GM19238 (cell line): ENCODE measurements around the gene PABPN1L.

Experiments
- DNase-seq: peaks from one replicate; pipeline ENCODE4 v3.0.0; 2011; ENCODE audit warnings: low spot score; ENCODE audit not compliant: insufficient read length

Gene PABPN1L

DNA sequence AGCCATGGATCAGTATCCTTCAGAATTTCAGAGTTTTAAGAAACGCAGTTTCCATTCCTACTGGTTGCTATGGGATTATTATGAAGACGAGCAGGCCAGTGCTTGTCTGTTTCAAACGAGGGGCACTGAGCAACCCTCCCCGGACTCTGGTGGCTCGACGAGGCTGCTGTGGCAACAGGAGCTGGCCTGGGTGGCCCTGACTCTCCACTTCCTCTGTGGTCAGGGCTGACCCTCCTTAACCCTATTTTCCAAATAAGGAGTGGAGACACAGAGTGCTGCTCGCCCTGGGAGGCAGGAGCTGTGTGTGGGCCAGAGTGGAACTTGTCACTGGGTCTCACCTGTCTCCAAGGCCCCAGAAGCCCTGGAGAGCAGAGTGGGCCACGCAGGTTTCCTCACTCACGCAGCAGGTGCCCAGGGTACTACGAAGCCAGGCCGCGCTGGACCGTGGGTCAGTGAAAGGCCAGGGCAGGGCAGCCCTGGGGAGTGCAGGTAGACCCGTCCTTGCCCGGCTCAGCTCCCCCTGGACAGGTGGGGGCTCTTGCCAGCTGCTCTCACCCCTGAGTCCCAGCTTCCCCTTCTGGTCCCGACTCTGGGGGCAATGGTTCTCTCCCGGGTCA, 13.0 kb downstream of the PABPN1L start:
- DNase-seq: no peak

DNA sequence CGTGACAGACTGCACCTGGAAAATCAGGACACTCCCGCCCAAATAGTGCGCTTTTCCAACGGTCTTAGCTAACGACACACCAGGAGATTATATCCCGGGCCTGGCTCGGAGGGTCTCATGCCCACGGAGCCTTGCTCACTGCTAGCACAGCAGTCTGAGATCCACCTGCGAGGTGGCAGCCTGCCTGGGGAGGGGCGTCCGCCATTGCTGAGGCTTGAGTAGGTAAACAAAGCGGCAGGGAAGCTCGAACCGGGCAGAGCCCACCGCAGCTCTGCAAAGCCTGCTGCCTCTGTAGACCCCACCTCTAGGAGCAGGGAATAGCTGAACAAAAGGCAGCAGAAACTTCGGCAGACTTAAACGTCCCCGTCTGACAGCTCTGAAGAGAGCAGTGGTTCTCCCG, 14.8 kb downstream of the PABPN1L start:
- no peak for DNase-seq

DNA sequence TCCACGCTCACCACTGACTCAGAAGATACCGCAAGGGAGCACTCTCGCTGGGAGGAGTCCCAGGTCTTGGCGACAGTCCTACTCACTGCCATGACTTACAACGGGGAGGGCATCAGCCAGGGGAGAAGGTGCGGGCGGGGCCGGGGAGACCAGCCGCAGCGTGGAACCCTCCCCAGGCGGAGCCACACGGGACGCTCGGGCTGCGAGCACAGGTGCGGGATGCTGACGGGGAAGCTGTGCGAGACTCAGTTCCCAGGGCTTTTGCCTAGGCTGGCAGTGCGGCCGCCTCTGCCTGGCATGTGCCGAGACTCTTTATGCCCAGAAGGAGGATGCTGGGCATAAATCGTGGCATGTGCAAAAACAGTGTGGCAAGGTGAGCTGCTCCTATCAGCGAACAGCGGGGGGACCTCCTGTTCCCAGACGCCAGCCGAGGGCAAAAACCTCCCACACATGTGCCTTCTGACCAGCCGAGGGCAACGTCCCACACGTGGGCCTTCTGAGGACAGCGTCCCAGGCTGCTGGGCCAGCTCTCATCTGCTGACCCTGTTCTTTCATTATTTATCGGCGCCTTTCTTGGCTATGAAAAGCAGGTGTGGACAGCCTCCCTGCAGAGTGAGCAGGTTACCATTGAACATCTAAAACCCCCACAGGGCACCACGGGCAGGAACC, 15.8 kb downstream of the PABPN1L start:
- DNase-seq: no peak

DNA sequence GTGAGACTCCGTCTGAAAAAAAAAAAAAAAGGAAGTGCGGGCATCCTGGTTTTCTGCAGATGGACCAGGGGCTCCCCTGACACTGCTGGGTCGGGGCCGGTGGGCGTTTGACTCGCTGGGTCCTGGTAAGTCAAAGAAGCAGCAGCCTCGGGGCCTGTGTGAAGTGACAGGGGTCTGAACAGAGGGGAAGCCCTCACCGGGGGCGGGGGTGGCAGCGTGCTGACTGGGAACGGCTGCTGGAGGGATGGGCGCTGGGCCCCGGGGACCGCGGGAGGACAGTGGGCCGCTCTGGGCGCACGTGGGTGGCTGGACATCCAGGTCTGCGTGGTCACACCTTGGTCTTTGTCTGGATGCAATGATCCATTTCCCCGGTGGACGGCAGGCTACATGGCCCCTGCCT, 17.9 kb downstream of the PABPN1L start:
- DNase-seq: no peak

DNA sequence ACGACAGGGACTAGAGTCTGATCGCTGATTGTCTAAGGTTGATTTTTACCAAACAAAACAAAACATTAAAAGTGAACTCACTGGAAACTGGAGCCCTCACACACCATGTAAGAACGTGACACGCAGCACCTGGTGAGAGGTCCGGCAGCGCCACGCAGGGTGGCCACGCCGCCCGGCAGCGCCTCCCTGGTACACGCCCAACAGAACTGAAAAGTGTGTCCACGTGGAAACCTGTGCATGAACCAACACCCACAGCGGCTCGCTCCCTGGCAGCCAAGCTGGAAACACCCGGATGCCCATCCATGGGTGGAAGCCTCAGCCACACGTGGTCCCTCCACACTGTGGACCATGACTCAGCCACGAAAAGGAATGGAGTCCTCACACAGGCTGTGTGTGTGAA, 18.8 kb downstream of the PABPN1L start:
- no peak for DNase-seq

DNA sequence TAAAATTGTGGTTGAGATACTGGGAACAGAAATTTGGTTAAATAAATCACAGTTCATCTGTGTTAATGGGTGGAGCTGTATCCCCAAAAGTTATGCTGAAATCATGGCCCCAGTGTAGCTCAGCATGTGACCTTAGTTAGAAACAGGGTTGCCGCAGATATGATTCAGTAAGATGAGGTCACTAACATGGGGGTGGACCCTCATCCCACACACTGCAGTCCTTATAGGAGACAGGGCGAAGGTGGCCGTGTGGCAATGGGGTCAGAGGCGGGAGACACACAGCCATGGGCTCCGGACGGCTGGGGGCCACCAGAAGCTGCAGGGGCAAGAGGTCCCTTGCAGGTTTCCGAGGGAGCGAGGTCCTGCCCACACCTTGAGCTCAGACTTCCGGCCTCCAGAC, 20.4 kb downstream of the PABPN1L start:
- no peak for DNase-seq

DNA sequence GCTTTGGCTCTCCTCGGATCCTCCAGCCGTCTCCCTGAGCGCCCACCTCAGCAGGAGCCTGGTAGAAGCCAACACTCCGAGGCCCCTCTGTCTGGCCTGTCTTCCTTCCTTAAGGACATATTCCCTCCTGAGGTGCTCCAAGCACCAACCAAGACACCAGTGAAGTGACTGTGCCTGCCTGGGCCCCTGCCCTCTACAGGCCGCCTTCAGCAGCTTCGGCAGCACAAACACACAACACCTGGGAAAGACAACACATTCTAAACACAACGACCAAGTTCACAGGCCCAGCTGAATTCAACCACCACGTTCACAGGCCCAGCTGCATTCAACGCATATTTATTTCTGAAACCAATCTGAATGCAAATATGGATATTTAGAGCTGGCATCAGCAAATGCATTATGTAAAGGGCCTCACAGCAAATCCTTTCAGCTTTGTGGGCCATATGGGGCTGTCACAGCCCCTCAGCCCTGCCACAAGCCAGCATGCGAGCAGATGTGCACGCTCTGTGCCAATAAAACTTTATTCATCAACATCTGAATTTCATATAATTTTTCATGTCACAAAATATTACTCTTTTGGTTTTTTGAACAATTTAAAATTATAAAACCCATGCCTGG, 21.9 kb downstream of the PABPN1L start:
- no peak for DNase-seq

DNA sequence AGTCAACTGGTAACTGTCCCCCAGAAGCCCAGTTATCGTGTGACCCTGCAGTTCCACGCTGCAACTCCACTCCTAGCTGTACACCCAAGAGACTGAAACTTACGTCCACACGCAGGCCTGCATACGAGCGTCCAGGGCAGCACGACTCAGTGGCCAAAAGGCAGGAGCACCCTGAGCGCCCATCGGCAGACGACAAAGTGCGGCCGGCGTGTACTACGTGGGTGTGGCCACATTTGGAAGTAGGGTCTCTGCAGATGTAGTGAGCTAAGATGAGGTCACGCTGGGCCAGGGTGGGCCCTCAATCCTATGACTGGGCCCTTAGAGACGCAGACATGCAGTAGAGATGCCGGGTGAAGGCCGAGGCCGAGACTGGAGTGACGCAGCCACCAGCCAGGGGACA, 23.2 kb downstream of the PABPN1L start:
- DNase-seq: no peak

DNA sequence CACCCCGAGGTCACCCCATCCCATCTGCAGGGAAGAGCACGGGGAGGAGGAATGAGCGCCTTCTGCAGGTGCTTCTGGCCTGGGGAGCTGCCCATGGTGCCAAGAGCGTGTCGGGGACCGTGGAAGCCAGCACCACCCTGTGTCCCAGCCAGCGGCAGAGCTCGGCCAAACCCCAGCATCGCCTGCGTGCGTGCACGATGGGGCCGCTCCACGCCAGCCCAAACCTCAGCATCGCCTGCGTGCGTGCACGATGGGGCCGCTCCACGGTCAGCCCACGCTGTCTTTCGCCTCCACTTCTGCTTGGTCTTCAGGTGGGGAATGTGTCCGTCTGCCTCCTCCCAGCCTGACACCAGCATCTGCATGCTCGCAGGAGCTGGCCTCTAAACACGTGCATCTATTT, 23.7 kb downstream of the PABPN1L start:
- DNase-seq: no peak

DNA sequence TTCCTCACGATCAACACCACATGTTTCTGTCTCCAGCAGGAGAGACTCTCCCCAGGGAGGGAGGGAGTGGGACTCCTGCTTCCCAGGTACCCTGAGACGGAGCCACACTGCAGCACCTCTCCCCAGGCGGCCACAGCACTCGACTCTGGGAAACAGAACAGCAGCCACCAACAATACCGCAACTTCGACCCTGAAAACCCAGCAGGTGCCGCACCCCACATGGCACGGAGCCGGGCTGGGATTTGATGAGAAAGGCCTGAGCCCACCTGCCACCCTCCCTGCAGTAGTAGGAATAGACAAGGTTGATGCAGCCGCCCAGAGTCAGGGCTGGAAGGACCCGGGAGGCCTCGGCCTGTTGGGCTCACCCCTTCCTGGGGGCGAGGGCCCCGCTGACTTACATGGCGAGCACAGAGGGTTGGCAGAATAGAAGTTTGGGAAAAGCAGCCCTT, 24.1 kb downstream of the PABPN1L start:
- DNase-seq: no peak

DNA sequence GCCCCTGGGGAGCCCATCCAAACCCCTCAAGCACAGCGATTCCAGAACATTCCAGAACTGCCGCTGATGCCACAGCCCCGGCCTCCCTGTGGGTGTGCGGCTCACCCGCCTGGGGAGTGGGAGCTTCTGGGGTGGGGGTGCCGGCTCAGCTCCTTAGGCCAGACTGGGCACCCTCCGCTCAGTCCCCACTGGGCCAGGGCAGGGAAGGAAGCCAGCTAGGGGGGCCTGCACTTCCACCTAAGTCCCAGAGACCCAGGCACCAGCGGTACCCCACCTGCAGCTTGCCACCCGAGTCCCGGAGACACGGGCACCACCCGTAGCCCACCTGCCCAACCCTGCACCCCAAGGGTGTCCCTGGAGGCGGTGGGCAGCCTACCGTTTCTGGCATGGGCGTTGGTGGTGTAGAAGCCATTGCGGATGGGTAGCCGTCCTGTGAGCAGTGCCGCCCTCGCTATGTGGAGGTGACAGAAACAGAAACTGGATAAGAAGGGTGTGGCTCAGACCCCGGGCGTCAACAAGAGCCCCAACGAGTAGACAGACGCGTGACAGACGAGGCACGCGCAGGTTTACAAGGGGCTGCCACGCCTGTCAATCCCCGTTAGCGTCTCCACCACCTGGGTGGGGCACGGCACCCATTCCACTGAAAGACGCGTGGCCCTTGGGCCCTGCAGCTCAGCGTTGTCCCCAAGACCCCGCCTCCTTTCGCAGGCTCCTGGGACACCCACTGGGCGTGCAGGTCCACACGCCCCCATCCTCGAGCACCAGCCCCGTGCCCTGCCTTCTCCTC, 24.7 kb downstream of the PABPN1L start:
- no peak for DNase-seq

DNA sequence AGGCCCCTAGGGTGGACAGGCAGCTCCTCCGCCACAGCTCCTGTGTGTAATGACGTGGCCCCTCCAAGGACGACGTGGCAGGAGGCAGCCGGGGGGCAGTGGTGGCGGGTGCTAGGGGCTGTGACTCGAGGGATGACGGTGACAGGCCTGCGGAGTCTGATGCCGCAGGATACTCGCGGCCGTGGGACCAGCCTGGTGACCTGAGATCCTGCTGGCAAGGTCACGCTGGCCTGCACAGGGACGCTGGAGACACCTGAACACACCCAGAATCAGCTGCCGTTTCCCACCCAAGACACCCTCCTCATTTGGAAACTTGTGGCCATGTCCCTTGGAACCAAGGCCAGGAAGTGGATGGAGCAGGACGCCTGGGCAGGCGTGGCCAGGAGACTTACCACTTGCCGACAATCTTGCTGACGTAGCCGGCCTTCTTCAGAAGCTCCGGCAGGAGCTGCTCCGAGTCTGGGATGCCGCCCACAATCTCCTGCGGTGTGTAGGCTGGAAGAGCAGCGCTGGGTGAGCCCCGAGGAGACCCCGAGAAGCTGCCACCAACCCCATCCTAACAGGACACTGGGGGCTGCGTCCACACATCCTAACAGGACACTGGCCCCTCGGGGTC, 25.8 kb downstream of the PABPN1L start:
- no peak for DNase-seq

DNA sequence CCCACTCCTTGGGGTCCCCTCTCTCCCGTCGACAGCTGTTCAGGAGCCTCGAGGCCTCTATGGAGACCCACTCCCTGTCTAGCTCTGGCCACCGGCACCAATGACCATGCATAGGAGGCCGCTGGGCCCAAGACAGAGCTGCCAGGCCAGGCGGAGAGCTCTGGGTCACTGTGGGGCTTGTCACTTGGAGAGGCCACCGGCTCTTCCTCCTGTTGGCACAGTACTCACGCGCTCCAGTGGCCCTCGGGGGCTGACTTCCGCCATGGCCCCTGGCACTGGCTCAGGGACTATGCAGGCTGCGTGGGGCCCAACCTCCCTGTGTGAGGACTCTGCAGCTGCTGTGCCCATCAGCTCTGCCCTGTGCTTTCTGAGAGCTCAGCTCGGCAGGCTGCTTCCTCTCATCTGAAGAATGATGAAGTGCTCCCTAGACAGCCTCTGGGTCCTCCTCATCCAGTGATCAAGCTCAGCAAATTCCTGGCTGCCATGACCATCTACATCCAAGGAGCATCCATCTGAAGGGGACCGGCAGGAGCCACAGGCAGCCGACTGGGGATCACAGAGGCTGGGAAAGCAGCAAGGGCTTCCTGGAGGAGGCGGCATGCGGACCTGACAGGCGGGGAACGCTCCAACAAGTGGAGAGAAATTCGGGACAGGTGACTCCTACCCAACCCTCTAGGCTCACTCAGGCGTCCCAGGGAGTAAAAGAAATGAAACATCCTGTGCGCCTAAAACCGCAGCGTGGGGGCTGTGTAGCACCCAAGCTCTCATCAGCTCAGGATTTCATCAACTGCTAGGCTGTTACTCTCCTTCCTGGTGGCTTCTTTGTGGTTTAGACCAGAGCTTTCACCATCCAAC, 26.5 kb downstream of the PABPN1L start:
- DNase-seq: no peak

DNA sequence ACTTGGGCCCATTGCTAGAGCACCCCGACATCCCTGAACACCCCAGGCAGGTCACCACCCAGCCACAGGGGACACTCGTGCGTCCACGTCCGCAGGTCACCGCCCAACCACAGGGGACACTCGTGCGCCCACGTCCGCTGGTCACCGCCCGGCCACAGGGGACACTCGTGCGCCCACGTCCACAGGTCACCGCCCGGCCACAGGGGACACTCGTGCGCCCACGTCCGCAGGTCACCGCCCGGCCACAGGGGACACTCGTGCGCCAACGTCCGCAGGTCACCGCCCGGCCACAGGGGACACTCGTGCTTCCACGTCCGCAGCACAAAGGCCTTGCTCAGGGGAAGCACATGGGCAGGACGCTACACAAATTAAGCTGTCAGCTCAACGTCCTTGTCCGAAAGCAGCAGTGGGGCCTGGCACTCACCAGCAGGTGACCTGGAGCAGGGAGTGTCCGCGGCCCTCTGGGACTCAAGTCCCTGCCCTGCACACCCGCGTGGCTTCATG, 27.4 kb downstream of the PABPN1L start:
- DNase-seq: no peak

DNA sequence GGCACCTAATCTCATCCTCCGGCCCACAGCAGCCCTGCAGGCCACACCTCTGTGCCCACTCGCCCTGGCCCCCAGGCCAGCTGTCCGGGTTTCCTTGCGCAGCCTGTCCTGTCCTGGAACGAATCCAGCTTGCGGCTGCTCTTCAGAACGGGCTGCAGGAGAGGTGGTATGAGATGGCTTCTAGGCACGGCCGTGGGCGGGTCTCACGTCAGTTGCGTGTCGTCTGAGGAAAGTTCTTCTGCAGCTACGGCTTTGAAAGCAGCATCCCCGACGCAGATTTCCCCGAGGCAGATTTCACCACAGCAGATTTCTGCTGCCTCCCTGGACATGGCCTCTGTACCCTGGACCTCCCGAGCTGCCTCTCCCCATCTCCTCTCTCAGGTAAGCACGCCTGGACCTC, 27.9 kb downstream of the PABPN1L start:
- no peak for DNase-seq

DNA sequence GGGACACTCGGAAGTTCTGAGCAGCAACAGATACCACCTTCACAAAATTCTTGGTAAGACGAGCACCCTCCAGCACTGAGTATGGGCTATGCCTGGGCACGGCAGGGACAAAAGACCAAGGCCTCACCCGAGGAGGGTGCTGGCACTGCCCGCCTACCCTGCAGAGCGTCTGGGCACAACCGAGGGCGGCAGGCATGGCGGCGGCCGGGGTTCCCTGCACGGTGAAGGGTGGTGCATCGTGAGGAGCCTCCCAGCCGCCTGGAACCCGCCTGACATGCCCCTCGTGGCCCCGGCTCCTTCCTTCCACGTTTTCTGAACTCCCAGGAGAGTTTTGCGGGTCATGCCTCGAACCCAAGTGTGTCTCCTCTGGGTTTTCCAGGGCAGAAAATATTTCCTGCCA, 28.7 kb downstream of the PABPN1L start:
- no peak for DNase-seq

DNA sequence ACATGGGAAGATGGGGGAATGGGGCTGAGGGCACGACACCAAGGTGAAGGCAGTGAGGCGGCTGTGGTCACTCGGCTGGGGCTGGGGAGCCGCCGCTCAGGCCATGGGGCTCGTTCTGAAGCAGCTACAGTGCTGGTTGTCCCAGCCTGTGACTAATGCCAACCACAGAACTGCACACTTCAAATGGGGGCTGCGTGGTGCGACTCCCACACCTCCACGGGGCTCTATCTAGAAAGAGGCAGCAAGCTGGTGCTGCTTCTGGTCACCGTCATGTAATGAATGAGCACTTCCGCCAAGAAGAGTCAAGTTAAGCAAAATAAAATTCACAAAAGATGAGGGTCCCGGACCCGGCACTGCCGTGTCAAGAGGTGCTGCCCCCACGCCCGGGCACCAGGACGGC, 29.7 kb downstream of the PABPN1L start:
- no peak for DNase-seq

DNA sequence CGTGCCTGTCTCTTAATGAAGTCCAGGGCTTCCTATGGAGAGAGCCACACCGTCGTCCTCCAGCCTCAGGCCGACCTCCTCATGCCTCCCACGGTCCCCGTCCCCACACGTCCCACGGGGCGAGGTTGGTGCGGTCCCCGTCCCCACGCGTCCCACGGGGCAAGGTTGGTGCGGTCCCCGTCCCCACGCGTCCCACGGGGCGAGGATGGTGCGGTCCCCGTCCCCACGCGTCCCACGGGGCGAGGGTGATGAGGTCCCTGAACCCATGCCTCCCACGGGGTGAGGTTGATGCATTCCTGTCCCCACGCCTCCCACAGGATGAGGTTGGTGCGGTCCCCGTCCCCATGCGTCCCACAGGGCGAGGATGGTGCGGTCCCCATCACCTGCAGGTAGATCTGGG, 30.6 kb downstream of the PABPN1L start:
- no peak for DNase-seq

DNA sequence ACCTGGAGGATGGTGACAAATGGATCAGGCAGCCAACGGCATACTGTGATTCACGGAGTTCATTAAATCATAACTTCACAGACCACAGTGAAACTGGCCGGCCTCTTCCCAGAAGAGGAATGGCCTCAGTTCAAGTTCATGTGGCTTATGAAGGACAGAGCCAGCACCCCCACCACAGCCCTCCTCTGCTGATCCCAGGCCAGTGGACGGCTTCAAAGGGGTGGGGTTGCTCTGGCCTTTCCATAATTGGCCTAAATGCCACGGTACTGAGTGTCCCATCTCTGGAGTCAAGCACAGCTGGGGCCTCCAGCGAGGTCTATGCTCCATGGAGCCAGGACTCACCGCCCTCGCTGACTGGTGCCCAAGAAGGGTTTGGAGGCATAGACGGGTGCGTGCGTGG, 31.1 kb downstream of the PABPN1L start:
- no peak for DNase-seq

DNA sequence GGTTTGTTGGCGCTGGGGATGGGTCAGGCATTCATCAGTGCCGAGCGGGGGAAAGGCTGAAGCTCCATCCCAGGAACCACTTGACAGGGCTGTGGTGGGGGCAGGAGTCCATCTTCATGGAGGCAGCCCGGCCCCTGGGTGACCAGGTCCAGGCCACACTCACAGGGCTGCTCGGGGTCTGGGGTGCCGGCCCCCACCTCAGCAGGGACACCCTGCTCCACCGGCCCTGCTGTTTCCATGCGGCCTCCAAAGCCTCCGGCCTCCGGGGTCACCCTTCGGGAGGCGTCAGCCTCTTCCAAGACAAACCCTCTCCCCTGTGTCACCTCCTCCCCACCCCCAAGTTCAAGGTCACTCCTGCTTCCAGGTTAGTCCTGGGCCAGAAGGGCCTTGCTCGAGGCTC, 31.8 kb downstream of the PABPN1L start:
- DNase-seq: no peak

DNA sequence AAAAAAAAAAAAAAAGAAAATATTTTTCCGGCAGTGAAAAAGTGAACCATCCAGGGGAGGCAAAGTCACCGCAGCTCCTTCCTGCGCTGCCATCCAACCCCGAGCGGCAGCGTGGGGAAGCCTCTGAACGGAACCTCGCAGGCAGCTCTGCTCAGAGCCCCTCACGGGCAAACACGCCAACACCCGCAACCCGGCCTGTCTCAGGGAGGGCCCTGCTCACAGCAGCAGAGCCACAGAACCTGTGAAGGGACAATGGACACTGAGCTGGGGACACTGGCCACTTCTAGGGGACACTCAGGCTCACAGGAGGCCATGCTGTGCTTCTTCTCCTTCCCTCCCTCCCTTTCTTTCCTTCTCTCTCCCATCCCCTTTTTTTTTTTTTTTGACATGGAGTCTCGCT, 33.4 kb downstream of the PABPN1L start:
- no peak for DNase-seq
